Astrocyte (in vitro differentiated cells and primary cell): ENCODE measurements around the gene NXF1.

ENCODE experiments used
- EZH2 ChIP-seq: IDR thresholded peaks from 2 replicates; pipeline ENCODE4 v1.6.1; 2012; ENCODE audit warnings: mild to moderate bottlenecking, low read length, inconsistent platforms; ENCODE audit not compliant: insufficient read depth
- TF ChIP-seq, protein P1 (sequence below): IDR thresholded peaks from 2 replicates; pipeline ENCODE4 v1.5.1; 2011; ENCODE audit warnings: low read depth, mild to moderate bottlenecking, inconsistent platforms, low read length, moderate library complexity; ENCODE audit not compliant: insufficient read depth

DNA sequence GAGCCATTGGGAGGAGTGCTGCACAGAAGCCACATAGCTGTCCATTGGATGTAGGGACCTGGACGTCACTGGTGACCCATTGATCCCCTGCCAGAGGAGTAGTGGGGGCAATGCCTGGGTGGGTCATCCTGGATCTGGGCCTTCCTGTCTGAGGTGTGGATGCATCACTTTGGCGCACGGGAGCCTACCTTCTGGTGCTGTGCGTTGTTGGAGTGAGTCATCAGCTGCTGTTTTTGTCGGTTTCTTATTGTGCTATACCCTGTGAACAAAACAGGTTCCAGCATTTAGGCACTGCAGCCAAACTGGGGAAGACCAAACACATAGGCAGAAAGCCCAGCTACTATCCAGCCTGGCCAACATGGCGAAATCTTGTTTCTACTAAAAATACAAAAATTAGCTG, 30.8 kb downstream of the NXF1 start:
- TF ChIP-seq, protein P1, sequence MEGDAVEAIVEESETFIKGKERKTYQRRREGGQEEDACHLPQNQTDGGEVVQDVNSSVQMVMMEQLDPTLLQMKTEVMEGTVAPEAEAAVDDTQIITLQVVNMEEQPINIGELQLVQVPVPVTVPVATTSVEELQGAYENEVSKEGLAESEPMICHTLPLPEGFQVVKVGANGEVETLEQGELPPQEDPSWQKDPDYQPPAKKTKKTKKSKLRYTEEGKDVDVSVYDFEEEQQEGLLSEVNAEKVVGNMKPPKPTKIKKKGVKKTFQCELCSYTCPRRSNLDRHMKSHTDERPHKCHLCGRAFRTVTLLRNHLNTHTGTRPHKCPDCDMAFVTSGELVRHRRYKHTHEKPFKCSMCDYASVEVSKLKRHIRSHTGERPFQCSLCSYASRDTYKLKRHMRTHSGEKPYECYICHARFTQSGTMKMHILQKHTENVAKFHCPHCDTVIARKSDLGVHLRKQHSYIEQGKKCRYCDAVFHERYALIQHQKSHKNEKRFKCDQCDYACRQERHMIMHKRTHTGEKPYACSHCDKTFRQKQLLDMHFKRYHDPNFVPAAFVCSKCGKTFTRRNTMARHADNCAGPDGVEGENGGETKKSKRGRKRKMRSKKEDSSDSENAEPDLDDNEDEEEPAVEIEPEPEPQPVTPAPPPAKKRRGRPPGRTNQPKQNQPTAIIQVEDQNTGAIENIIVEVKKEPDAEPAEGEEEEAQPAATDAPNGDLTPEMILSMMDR, result no peak
- TF ChIP-seq EZH2, result no peak
